ENCODE data around the gene EVI5.

- TF ChIP-seq POLR2A (IDR thresholded peaks at IDR 0.05): no peak
- TF ChIP-seq EP300 (IDR thresholded peaks at IDR 0.05): no peak
These were observed 6.5 kb downstream of the EVI5 start for GRCh38 chr1:92778376-92778775.
